HFF-Myc (cell line): Measurements from ENCODE around the gene LBR.

Experiments
- DNase-seq: peaks from one replicate; pipeline ENCODE4 v3.0.0-alpha.2; 2011; ENCODE audit warnings: low read depth; ENCODE audit errors: extremely low read depth
- H3K4me3 ChIP-seq: replicated peaks from 2 replicates; pipeline ENCODE4 v1.5.1; 2011; ENCODE audit warnings: low read depth, mild to moderate bottlenecking, control low read depth, low read length
- CTCF ChIP-seq: IDR thresholded peaks from 2 replicates; pipeline ENCODE4 v1.5.1; 2012; ENCODE audit warnings: mild to moderate bottlenecking, low read depth, low read length, control low read depth; ENCODE audit errors: missing control alignments

LBR gene

GRCh38 chr1:225437710-225438437 is 10.0 kb upstream of the LBR start:
- TF ChIP-seq CTCF = peak; percentile 59
- no peak for DNase-seq
- H3K4me3 ChIP-seq = no peak overlapping the region

- DNase-seq = no peak
- no peak overlapping the region for H3K4me3 ChIP-seq
- TF ChIP-seq CTCF = no peak
Observed at GRCh38 chr1:225435957-225436392, 8.1 kb upstream of the LBR start.

- H3K4me3 ChIP-seq = no peak overlapping the region
- no peak for TF ChIP-seq CTCF
- DNase-seq = no peak
Observed at GRCh38 chr1:225435487-225435886, 7.6 kb upstream of the LBR start.

- no peak overlapping the region for H3K4me3 ChIP-seq
- DNase-seq = no peak
- no peak for TF ChIP-seq CTCF
Observed at GRCh38 chr1:225435076-225435475, 7.2 kb upstream of the LBR start.

- no peak overlapping the region for H3K4me3 ChIP-seq
- DNase-seq = no peak
- no peak for TF ChIP-seq CTCF
Observed at GRCh38 chr1:225434046-225434445, 6.2 kb upstream of the LBR start.

GRCh38 chr1:225431081-225431863 is 3.4 kb upstream of the LBR start:
- no peak overlapping the region for H3K4me3 ChIP-seq
- DNase-seq = no peak
- no peak for TF ChIP-seq CTCF
